Neural cell (in vitro differentiated cells): Measurements from ENCODE around the gene TMBIM1. TPM values are rescaled to one million over a fixed set of nuclear protein-coding genes. Genes with fewer than 3 reads are reported as not detected.

Experiments
- H2AFZ ChIP-seq: fragments of 200-600, 300-800 bp; sonication (generic), shearing (Covaris generic); 2 replicates; pipeline ENCODE4 v1.6.0; 2014; ENCODE audit warnings: low read depth, mild to moderate bottlenecking, antibody characterized with exemption, low read length, moderate library complexity
- H3F3A ChIP-seq: fragments of 200-600 bp; shearing (Covaris generic); 2 replicates; pipeline ENCODE4 v1.6.1; 2016; ENCODE audit warnings: mild to moderate bottlenecking, moderate library complexity, mixed read lengths, antibody characterized with exemption, low read length; ENCODE audit not compliant: insufficient read depth, poor library complexity, severe bottlenecking
- H3K27ac ChIP-seq: fragments of 200-600, 300-800 bp; sonication (generic), shearing (Covaris generic); 2 replicates; pipeline ENCODE4 v1.5.1; 2014; ENCODE audit warnings: mild to moderate bottlenecking, low read length, moderate library complexity
- H3K27me3 ChIP-seq: fragments of 300-800, 200-600 bp; sonication (generic), shearing (Covaris generic); 2 replicates; pipeline ENCODE4 v1.6.0; 2014; ENCODE audit warnings: mild to moderate bottlenecking, low read depth, low read length, moderate library complexity; ENCODE audit not compliant: insufficient read depth
- H3K36me3 ChIP-seq: fragments of 300-800, 200-600 bp; sonication (generic), shearing (Covaris generic); 2 replicates; pipeline ENCODE4 v1.5.1; 2014; ENCODE audit warnings: mild to moderate bottlenecking, antibody characterized with exemption, low read length, moderate library complexity; ENCODE audit not compliant: insufficient read depth
- H3K4me2 ChIP-seq: fragments of 300-800, 200-600 bp; sonication (generic), shearing (Covaris generic); 2 replicates; pipeline ENCODE4 v1.6.0; 2014; ENCODE audit warnings: mild to moderate bottlenecking, low read length
- H3K4me3 ChIP-seq: fragments of 300-800, 200-600 bp; sonication (generic), shearing (Covaris generic); 2 replicates; pipeline ENCODE4 v1.5.1; 2014; ENCODE audit warnings: mild to moderate bottlenecking, low read length, moderate library complexity
- H3K79me2 ChIP-seq: fragments of 200-600 bp; shearing (Covaris generic); replicated peaks from 2 replicates; pipeline ENCODE4 v1.6.0; 2014; ENCODE audit warnings: mild to moderate bottlenecking, low read length, moderate library complexity; ENCODE audit not compliant: insufficient read depth
- H3K9ac ChIP-seq: fragments of 300-800, 200-600 bp; sonication (generic), shearing (Covaris generic); 2 replicates; pipeline ENCODE4 v1.6.1; 2016; ENCODE audit warnings: mild to moderate bottlenecking, low read length, mixed read lengths
- H3K9me2 ChIP-seq: fragments of 200-600 bp; shearing (Covaris generic); 2 replicates; pipeline ENCODE4 v1.6.1; 2016; ENCODE audit warnings: mild to moderate bottlenecking, low read length, mixed read lengths; ENCODE audit not compliant: insufficient read depth
- H3K9me3 ChIP-seq: fragments of 200-600, 300-800 bp; sonication (generic), shearing (Covaris generic); 2 replicates; pipeline ENCODE4 v1.6.1; 2016; ENCODE audit warnings: mild to moderate bottlenecking, mixed run types, low read length, moderate library complexity, mixed read lengths
- H4K20me1 ChIP-seq: fragments of 200-600 bp; shearing (Covaris generic); 2 replicates; pipeline ENCODE4 v1.6.1; 2016; ENCODE audit warnings: mild to moderate bottlenecking, mixed run types; ENCODE audit not compliant: insufficient read depth
- CTCF ChIP-seq: fragments of 450-650 bp; IDR thresholded peaks from 2 replicates; pipeline ENCODE4 v1.5.1; 2014; ENCODE audit warnings: antibody characterized with exemption, mild to moderate bottlenecking, moderate library complexity; ENCODE audit not compliant: poor library complexity, severe bottlenecking
- EP300 ChIP-seq: fragments of 450-650 bp; conservative IDR thresholded peaks from 2 replicates; pipeline ENCODE4 v1.6.1; 2014; ENCODE audit warnings: antibody characterized with exemption, mild to moderate bottlenecking, moderate library complexity; ENCODE audit not compliant: poor library complexity, severe bottlenecking
- EZH2 ChIP-seq: fragments of 200-600, 300-800 bp; shearing (Covaris generic), sonication (generic); IDR thresholded peaks from 2 replicates; pipeline ENCODE4 v1.6.1; 2014; ENCODE audit warnings: antibody characterized with exemption, low read length, borderline replicate concordance, mild to moderate bottlenecking; ENCODE audit not compliant: insufficient read depth, poor library complexity, severe bottlenecking
- MXI1 ChIP-seq: fragments of 450-650 bp; conservative IDR thresholded peaks from 2 replicates; pipeline ENCODE4 v1.6.1; 2014; ENCODE audit warnings: antibody characterized with exemption, mild to moderate bottlenecking; ENCODE audit not compliant: poor library complexity, severe bottlenecking
- POLR2AphosphoS5 ChIP-seq: IDR thresholded peaks from 2 replicates; pipeline ENCODE4 v1.6.1; 2012
- RAD21 ChIP-seq: fragments of 450-650 bp; conservative IDR thresholded peaks from 2 replicates; pipeline ENCODE4 v1.6.1; 2014; ENCODE audit warnings: antibody characterized with exemption, mild to moderate bottlenecking, moderate library complexity
- REST ChIP-seq: IDR thresholded peaks from 2 replicates; pipeline ENCODE4 v1.6.1; 2012; ENCODE audit warnings: borderline replicate concordance
- SMC3 ChIP-seq: fragments of 450-650 bp; conservative IDR thresholded peaks from 2 replicates; pipeline ENCODE4 v1.6.1; 2014; ENCODE audit warnings: antibody characterized with exemption, mild to moderate bottlenecking, moderate library complexity; ENCODE audit not compliant: poor library complexity
- TAF1 ChIP-seq: IDR thresholded peaks from 2 replicates; pipeline ENCODE4 v1.6.1; 2012; ENCODE audit warnings: low read depth
- polyA plus RNA-seq: library from polyadenylated mRNA; depleted of rRNA; stranded (reverse); fragments of >200 nt; gene quantifications from 2 replicates; pipeline ENCODE4 v1.2.3, GENCODE V29; 2014

Gene TMBIM1
- polyA plus RNA-seq, 1 donor from 2014 or later: not detected

DNA sequence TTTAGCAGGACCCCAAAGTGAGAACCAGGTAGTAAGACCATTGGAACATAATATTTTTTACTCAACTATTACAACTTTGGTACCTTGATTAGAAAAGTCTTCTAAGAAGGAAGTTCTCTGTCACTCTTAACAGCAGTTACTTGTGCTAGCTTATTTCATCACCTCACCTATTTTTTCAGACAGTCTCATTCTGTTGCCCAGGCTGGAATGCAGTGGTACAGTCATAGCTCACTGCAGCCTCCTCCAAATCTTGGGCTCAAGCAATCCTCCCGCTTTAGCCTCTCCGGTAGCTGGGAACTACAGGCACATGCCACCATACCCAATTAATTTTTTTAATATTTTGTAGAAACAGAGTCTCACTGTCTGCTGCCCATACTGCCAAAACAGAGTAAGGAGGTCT, 57.3 kb downstream of the TMBIM1 start:
- peaks cover 16% of the 10 kb centered on the region for H3K36me3 ChIP-seq
- no peaks in the 10 kb centered on the region for H3K9me2 ChIP-seq
- no peak overlapping the region for H3K9ac ChIP-seq
- no peak overlapping the region for H3K27ac ChIP-seq
- H3K79me2 ChIP-seq: no peaks in the 10 kb centered on the region
- H3K4me2 ChIP-seq: no peak overlapping the region
- TF ChIP-seq CTCF: no peak
- no peak for TF ChIP-seq RAD21
- TF ChIP-seq POLR2AphosphoS5: no peak
- TF ChIP-seq EP300: no peak
- TF ChIP-seq SMC3: no peak
- TF ChIP-seq MXI1: no peak
- TF ChIP-seq EZH2: no peak
- TF ChIP-seq REST: no peak
- no peak for TF ChIP-seq TAF1
- no peak overlapping the region for H2AFZ ChIP-seq
- H3F3A ChIP-seq: no peaks in the 10 kb centered on the region
- H3K4me3 ChIP-seq: no peak overlapping the region
- H4K20me1 ChIP-seq: no peaks in the 10 kb centered on the region
- no peaks in the 10 kb centered on the region for H3K27me3 ChIP-seq
- no peaks in the 10 kb centered on the region for H3K9me3 ChIP-seq

DNA sequence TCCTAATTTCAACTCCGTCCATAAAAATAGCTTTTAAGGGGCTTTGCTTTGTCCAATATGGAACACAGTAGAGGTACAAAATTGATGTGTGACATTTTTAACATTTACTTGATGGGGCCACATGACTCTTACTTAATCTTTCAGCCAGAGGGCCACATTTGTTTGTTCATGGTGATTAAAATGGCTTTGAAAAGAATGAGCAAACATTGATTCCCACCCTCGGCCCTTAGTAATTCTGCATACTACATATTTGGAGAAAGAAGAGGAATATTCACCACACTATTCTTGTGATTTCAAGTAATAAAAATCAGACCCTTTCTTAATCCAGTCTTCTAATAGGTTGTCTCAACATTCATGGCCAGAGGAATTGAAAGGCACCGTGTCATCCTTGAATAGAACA, 57.8 kb downstream of the TMBIM1 start:
- Histone ChIP-seq H3K27me3 (no peaks in the 10 kb centered on the region), H3K9ac (no peak overlapping the region), H2AFZ (no peak overlapping the region), H3K79me2 (no peaks in the 10 kb centered on the region), H3K9me2 (no peaks in the 10 kb centered on the region), H4K20me1 (no peaks in the 10 kb centered on the region), H3F3A (no peaks in the 10 kb centered on the region), H3K27ac (no peak overlapping the region), H3K4me3 (no peak overlapping the region), H3K9me3 (no peaks in the 10 kb centered on the region), H3K4me2 (no peak overlapping the region), H3K36me3 (peaks cover 16% of the 10 kb centered on the region)
- TF ChIP-seq REST: no peak
- TF ChIP-seq SMC3: no peak
- TF ChIP-seq CTCF: no peak
- TF ChIP-seq RAD21: no peak
- TF ChIP-seq TAF1: no peak
- TF ChIP-seq EZH2: no peak
- no peak for TF ChIP-seq POLR2AphosphoS5
- no peak for TF ChIP-seq EP300
- TF ChIP-seq MXI1: no peak
